Esophagus muscularis mucosa (tissue), 4 donors: ENCODE measurements around the gene SLC10A2.

Experiments used
- EP300 ChIP-seq: sonication (generic); formaldehyde crosslinking; IDR thresholded peaks from one replicate; pipeline ENCODE4 v1.6.1; 2017; ENCODE audit warnings: antibody characterized with exemption
- POLR2A ChIP-seq: fragments of 450-650 bp; IDR thresholded peaks from one replicate; pipeline ENCODE4 v1.6.1; 2017; ENCODE audit warnings: antibody characterized with exemption, moderate library complexity, mild to moderate bottlenecking, low read depth
- POLR2AphosphoS5 ChIP-seq, 2 donors: sonication (generic); formaldehyde crosslinking; IDR thresholded peaks; one replicate each; pipeline ENCODE4 v1.6.1; 2017; ENCODE audit warnings: antibody characterized with exemption in 2 of 2
- TF ChIP-seq, protein P1 (sequence below), 3 experiments: fragments of 200-600 bp in 2 of 3; fragments of 450-650 bp in 1 of 3; sonication (generic) in 2 of 3; IDR thresholded peaks; one replicate each; pipeline ENCODE4 v1.5.1; 2017 to 2019; ENCODE audit warnings: antibody characterized with exemption in 3 of 3, mild to moderate bottlenecking in 2 of 3, moderate library complexity in 1 of 3

DNA sequence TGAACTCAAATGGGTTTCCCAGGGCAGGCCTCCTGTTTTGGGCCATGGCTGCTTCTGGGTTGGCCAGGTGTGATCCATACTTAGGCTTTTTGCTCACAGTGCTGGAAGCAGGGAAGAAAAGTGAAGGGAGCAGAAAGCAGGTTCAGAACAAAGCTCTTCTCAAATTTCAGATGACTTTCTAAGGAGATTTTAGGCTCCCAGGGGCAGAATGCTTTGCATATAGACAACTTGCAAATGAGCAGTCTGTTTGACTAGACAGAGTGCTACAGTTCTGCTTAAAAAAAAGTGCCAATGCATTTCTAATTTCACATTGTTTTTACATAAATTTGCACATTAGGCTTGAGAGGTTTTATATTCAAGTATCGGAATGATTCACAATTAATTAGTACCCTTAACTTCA is 2.6 kb upstream of the SLC10A2 start:
- TF ChIP-seq, protein P1, sequence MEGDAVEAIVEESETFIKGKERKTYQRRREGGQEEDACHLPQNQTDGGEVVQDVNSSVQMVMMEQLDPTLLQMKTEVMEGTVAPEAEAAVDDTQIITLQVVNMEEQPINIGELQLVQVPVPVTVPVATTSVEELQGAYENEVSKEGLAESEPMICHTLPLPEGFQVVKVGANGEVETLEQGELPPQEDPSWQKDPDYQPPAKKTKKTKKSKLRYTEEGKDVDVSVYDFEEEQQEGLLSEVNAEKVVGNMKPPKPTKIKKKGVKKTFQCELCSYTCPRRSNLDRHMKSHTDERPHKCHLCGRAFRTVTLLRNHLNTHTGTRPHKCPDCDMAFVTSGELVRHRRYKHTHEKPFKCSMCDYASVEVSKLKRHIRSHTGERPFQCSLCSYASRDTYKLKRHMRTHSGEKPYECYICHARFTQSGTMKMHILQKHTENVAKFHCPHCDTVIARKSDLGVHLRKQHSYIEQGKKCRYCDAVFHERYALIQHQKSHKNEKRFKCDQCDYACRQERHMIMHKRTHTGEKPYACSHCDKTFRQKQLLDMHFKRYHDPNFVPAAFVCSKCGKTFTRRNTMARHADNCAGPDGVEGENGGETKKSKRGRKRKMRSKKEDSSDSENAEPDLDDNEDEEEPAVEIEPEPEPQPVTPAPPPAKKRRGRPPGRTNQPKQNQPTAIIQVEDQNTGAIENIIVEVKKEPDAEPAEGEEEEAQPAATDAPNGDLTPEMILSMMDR (IDR thresholded peaks at IDR 0.05), result no peak
- TF ChIP-seq POLR2AphosphoS5 (IDR thresholded peaks at IDR 0.05), result no peak
- no peak for TF ChIP-seq POLR2A
- no peak for TF ChIP-seq EP300
